Upper lobe of left lung (tissue), 4 donors: ENCODE measurements around the gene ZBTB38.

Experiments used
- CTCF ChIP-seq, 6 experiments: fragments of 450-650 bp in 4 of 6; fragments of 200-600 bp in 2 of 6; sonication (generic) in 2 of 6; IDR thresholded peaks; one replicate each; pipeline ENCODE4 v1.5.1; 2016 to 2019; ENCODE audit warnings: antibody characterized with exemption in 6 of 6
- POLR2A ChIP-seq, 4 donors: fragments of 450-650 bp; IDR thresholded peaks; one replicate each; pipeline ENCODE4 v1.5.1; 2016 to 2017; ENCODE audit warnings: antibody characterized with exemption in 4 of 4, mild to moderate bottlenecking in 2 of 4

GRCh38 chr3:141354517-141354916 is 13.8 kb upstream of the ZBTB38 start:
- TF ChIP-seq CTCF (IDR thresholded peaks at IDR 0.05) (no peak), POLR2A (IDR thresholded peaks at IDR 0.05) (no peak)
